ENCODE data around the gene B4GALT1. TPM values are rescaled to one million over a fixed set of nuclear protein-coding genes. Genes with fewer than 3 reads are reported as not detected.

The B4GALT1 gene
- total and polyA plus RNA-seq, 4 donors: 27.2 to 130 (median 86.2) TPM

DNA sequence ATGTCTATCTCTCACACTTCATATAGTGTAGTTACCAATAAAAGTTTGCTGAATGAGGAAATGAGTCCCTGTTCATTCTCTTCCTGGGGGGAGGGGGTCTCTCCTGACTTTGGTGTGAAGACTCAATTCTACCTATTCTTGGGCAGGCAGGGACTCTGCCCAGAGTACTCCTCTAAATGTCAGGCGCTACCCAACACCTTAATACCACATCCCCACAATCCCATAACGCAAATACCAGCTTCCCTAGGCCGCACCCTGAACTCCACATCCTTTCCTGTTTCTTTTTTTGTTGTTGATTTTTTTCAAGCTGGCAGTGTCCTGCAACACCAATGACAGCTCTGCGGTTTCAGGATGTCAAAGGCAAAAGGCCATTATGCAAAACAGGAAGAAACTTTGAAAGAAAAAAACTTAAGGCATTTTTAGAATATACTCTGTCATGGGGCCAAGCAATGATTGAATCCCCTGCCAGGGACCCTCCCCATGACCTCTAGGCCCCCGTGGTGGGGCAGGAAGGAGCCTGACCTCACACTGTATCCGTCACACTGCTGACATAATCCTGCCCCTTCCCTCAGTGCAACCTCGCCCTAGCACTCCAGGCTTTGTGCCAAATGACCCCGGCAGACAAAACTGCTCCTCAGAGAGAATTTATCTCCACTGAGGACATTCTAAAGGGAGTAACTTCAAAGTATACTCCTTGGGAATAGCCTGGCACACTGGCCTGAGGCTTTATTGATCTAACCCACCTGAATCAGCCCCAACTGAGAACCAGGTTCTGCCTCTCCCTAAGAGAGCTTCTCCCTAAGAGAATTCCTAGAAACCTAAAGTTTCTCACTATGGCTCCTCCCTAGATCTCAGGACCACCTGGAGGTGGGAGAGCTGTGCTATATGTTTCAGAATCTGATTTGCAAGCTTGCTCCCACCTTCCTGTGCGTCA lies 8.0 kb downstream of the B4GALT1 start:
- Histone ChIP-seq H3K36me3 (ENCODE audit: control insufficient read depth in 4 of 4, insufficient read depth in 4 of 4, low read length in 4 of 4) (peaks cover 0 to 2% (median 0%) of the 10 kb centered on the region in 4 donors), H3K9me3 (ENCODE audit: control insufficient read depth in 4 of 4, insufficient read depth in 3 of 4, low read length in 3 of 4) (no peaks in the 10 kb centered on the region), H3K9ac (ENCODE audit: insufficient read depth in 1 of 2, low read length in 2 of 2) (peak overlapping the region in 1 of 2 donors; percentile 50), H3K4me3 (no peak overlapping the region), H3K4me1 (ENCODE audit: control insufficient read depth in 5 of 5, insufficient read depth in 5 of 5, low read length in 5 of 5) (peaks cover 50 to 87% (median 67%) of the 10 kb centered on the region in 5 donors), H3K27me3 (ENCODE audit: control insufficient read depth in 3 of 3, insufficient read depth in 3 of 3, low read length in 2 of 3) (no peaks in the 10 kb centered on the region), H3K27ac (ENCODE audit: low read depth in 1 of 2, low read length in 1 of 2) (peak overlapping the region; percentile 92 to 96)
- peak; percentile 45 for ATAC-seq (ENCODE audit: insufficient read depth, low FRiP score)
- TF ChIP-seq, protein P1, sequence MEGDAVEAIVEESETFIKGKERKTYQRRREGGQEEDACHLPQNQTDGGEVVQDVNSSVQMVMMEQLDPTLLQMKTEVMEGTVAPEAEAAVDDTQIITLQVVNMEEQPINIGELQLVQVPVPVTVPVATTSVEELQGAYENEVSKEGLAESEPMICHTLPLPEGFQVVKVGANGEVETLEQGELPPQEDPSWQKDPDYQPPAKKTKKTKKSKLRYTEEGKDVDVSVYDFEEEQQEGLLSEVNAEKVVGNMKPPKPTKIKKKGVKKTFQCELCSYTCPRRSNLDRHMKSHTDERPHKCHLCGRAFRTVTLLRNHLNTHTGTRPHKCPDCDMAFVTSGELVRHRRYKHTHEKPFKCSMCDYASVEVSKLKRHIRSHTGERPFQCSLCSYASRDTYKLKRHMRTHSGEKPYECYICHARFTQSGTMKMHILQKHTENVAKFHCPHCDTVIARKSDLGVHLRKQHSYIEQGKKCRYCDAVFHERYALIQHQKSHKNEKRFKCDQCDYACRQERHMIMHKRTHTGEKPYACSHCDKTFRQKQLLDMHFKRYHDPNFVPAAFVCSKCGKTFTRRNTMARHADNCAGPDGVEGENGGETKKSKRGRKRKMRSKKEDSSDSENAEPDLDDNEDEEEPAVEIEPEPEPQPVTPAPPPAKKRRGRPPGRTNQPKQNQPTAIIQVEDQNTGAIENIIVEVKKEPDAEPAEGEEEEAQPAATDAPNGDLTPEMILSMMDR (IDR thresholded peaks at IDR 0.05; ENCODE audit: control extremely low read depth, extremely low read depth): no peak
- peak; percentile 78 to 88 (median 78) for DNase-seq
- 6 to 10% methylated on average over 9 of the region's 9 CpGs for WGBS, 2 donors

DNA sequence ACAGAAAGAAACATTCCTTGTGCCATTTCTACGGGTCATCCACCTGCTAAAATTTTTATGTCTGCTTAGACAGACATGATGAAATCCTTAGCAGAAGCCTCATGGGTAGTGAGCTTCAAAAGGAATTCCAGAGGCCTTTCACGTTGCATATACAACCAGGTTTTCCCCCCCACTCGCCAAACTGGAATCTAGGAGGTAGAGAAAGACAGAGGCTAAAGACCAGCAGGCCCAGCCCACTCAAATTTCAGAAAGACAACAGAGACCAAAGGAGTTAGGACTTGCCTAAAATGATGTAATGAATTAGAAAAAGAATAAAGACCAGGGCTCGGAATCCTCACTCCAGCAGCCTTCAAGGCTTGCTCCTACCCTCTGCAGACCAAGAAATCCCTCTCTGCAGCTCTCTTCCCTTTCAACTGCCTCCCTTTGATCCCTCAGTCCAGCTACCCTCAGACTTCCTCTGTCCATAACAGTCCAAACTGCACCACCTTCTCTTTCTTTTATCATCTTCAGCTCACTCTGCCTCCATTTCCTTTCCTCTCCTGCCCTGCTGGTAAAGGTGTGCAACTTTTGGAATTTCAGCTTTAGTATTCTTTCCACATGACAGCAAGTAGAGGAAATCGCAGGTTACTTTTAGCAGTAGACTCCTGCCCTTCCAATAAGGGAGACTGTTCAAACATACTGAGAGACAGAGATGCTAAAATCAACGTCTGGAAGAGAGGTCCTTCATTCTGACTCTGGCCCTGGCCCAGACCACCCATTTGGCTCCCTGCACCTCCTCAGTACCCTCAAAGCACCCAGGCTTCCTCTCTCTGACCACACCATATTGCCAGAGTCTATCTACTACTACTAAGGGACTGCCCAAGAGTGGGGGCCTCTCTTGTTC lies 8.9 kb downstream of the B4GALT1 start:
- Histone ChIP-seq H3K36me3 (ENCODE audit: control insufficient read depth in 4 of 4, insufficient read depth in 4 of 4, low read length in 4 of 4) (peaks cover 0 to 2% (median 0%) of the 10 kb centered on the region in 4 donors), H3K9ac (ENCODE audit: insufficient read depth in 1 of 2, low read length in 2 of 2) (peak overlapping the region in 1 of 2 donors; percentile 50), H3K4me3 (no peak overlapping the region), H3K27me3 (ENCODE audit: control insufficient read depth in 3 of 3, insufficient read depth in 3 of 3, low read length in 2 of 3) (no peaks in the 10 kb centered on the region), H3K27ac (ENCODE audit: low read depth in 1 of 2, low read length in 1 of 2) (peak overlapping the region; percentile 92 to 96), H3K9me3 (ENCODE audit: control insufficient read depth in 4 of 4, insufficient read depth in 3 of 4, low read length in 3 of 4) (no peaks in the 10 kb centered on the region), H3K4me1 (ENCODE audit: control insufficient read depth in 5 of 5, insufficient read depth in 5 of 5, low read length in 5 of 5) (peaks cover 41 to 82% (median 63%) of the 10 kb centered on the region in 5 donors)
- ATAC-seq (ENCODE audit: insufficient read depth, low FRiP score) (no peak), DNase-seq (peak in 1 of 3 donors; percentile 32)
- 29 to 37% methylated on average over 6 of the region's 6 CpGs for WGBS, 2 donors
- TF ChIP-seq, protein P1 (IDR thresholded peaks at IDR 0.05; ENCODE audit: control extremely low read depth, extremely low read depth): no peak

DNA sequence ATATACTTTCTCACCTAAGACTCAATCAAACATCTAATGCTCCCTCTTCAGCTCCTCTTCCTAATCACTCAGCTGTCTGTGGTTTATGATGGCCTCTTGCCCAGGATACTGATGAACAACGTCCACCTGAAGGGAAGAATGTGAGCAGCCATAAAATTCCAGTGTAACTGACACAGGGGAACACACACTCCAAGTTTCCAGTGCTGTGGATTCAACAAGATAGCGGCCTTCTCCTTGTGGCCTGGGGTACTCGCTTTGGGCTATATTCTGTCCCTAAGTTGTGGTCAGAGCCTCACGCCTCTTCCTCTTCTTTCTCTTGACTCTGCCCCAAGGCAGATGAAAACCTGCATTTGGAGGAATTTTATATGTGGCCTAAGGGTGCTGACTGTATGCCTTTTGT lies 11.7 kb downstream of the B4GALT1 start:
- Histone ChIP-seq H3K36me3 (ENCODE audit: control insufficient read depth in 4 of 4, insufficient read depth in 4 of 4, low read length in 4 of 4) (peaks cover 0 to 2% (median 0%) of the 10 kb centered on the region in 4 donors), H3K4me3 (no peak overlapping the region), H3K9ac (ENCODE audit: insufficient read depth in 1 of 2, low read length in 2 of 2) (no peak overlapping the region), H3K27ac (ENCODE audit: low read depth in 1 of 2, low read length in 1 of 2) (peak overlapping the region in 1 of 2 donors; percentile 62), H3K27me3 (ENCODE audit: control insufficient read depth in 3 of 3, insufficient read depth in 3 of 3, low read length in 2 of 3) (no peaks in the 10 kb centered on the region), H3K9me3 (ENCODE audit: control insufficient read depth in 4 of 4, insufficient read depth in 3 of 4, low read length in 3 of 4) (no peaks in the 10 kb centered on the region), H3K4me1 (ENCODE audit: control insufficient read depth in 5 of 5, insufficient read depth in 5 of 5, low read length in 5 of 5) (peaks cover 30 to 68% (median 43%) of the 10 kb centered on the region in 5 donors)
- ATAC-seq (ENCODE audit: insufficient read depth, low FRiP score) (no peak), DNase-seq (no peak)
- TF ChIP-seq, protein P1 (IDR thresholded peaks at IDR 0.05; ENCODE audit: control extremely low read depth, extremely low read depth): no peak
- 27 to 71% methylated on average over 4 of the region's 4 CpGs for WGBS, 2 donors
